Measurements from ENCODE around the gene PAFAH2.

PAFAH2 gene

GRCh38 chr1:26031196-26031595 lies 33.3 kb upstream of the PAFAH2 start:
- peaks cover 9% of the 10 kb centered on the region for H3K4me1 ChIP-seq (ENCODE audit: control insufficient read depth, insufficient read depth, low read length)
- H3K9me3 ChIP-seq (ENCODE audit: control insufficient read depth, low read length) = no peaks in the 10 kb centered on the region
- 82 to 86% methylated on average over 4 of the region's 4 CpGs for WGBS, 2 experiments
- no peak overlapping the region for H3K27ac ChIP-seq (ENCODE audit: insufficient read depth, low read depth, low read length, poor library complexity, severe bottlenecking)
- H3K27me3 ChIP-seq (ENCODE audit: control insufficient read depth, insufficient read depth, low read length, poor library complexity, severe bottlenecking) = peaks cover 21% of the 10 kb centered on the region
- H3K36me3 ChIP-seq (ENCODE audit: control insufficient read depth, insufficient read depth, low read length) = no peaks in the 10 kb centered on the region
- no peak overlapping the region for H3K4me3 ChIP-seq (ENCODE audit: insufficient read depth, low read depth, low read length)

DNA sequence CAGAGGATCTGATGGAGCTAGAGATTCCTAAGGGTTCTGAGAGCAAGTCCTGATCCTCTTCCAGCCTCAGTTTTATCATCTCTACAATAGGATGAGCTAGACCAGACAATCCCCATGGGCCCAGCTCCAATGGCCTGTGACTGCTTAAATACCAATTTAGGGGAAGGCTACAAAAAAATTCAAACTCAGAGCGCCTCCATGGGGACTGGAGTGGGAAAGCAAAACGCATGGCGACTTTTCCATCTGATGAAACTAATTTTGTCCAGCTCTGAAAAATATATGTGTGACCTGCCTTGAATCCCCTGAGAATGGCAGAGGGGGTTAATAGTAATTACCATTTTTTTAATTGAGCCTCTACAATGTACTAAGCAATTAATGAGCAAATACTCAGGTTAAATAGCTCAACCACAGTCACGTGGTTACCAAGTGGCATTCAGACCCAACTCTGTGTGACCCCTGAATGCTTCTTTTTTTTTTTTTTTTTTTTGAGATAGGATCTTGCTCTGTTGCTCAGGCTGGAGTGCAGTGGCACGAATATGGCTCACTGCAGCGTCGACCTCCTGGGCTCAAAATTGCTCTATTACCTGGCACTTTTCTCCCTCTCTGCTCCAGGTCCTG lies 32.1 kb upstream of the PAFAH2 start:
- Histone ChIP-seq H3K27ac (ENCODE audit: insufficient read depth, low read depth, low read length, poor library complexity, severe bottlenecking) (no peak overlapping the region), H3K4me3 (ENCODE audit: insufficient read depth, low read depth, low read length) (no peak overlapping the region), H3K4me1 (ENCODE audit: control insufficient read depth, insufficient read depth, low read length) (peaks cover 7% of the 10 kb centered on the region), H3K27me3 (ENCODE audit: control insufficient read depth, insufficient read depth, low read length, poor library complexity, severe bottlenecking) (peaks cover 16% of the 10 kb centered on the region), H3K9me3 (ENCODE audit: control insufficient read depth, low read length) (no peaks in the 10 kb centered on the region), H3K36me3 (ENCODE audit: control insufficient read depth, insufficient read depth, low read length) (no peaks in the 10 kb centered on the region)
- WGBS, 2 experiments = 84 to 86% methylated on average over 7 of the region's 7 CpGs

GRCh38 chr1:26029054-26029863 lies 31.4 kb upstream of the PAFAH2 start:
- Histone ChIP-seq H3K4me3 (ENCODE audit: insufficient read depth, low read depth, low read length) (no peak overlapping the region), H3K36me3 (ENCODE audit: control insufficient read depth, insufficient read depth, low read length) (no peaks in the 10 kb centered on the region), H3K27me3 (ENCODE audit: control insufficient read depth, insufficient read depth, low read length, poor library complexity, severe bottlenecking) (peaks cover 9% of the 10 kb centered on the region), H3K4me1 (ENCODE audit: control insufficient read depth, insufficient read depth, low read length) (peaks cover under 1% of the 10 kb centered on the region), H3K9me3 (ENCODE audit: control insufficient read depth, low read length) (no peaks in the 10 kb centered on the region), H3K27ac (ENCODE audit: insufficient read depth, low read depth, low read length, poor library complexity, severe bottlenecking) (no peak overlapping the region)
- WGBS, 2 experiments = 85 to 88% methylated on average over 15 of the region's 15 CpGs

- no peaks in the 10 kb centered on the region for H3K9me3 ChIP-seq (ENCODE audit: control insufficient read depth, low read length)
- H3K36me3 ChIP-seq (ENCODE audit: control insufficient read depth, insufficient read depth, low read length) = no peaks in the 10 kb centered on the region
- H3K27me3 ChIP-seq (ENCODE audit: control insufficient read depth, insufficient read depth, low read length, poor library complexity, severe bottlenecking) = peaks cover 2% of the 10 kb centered on the region
- no peaks in the 10 kb centered on the region for H3K4me1 ChIP-seq (ENCODE audit: control insufficient read depth, insufficient read depth, low read length)
- no peak overlapping the region for H3K4me3 ChIP-seq (ENCODE audit: insufficient read depth, low read depth, low read length)
- 88 to 89% methylated on average over 8 of the region's 8 CpGs for WGBS, 2 experiments
- no peak overlapping the region for H3K27ac ChIP-seq (ENCODE audit: insufficient read depth, low read depth, low read length, poor library complexity, severe bottlenecking)
Measured at GRCh38 chr1:26028490-26028980, 30.7 kb upstream of the PAFAH2 start.

DNA sequence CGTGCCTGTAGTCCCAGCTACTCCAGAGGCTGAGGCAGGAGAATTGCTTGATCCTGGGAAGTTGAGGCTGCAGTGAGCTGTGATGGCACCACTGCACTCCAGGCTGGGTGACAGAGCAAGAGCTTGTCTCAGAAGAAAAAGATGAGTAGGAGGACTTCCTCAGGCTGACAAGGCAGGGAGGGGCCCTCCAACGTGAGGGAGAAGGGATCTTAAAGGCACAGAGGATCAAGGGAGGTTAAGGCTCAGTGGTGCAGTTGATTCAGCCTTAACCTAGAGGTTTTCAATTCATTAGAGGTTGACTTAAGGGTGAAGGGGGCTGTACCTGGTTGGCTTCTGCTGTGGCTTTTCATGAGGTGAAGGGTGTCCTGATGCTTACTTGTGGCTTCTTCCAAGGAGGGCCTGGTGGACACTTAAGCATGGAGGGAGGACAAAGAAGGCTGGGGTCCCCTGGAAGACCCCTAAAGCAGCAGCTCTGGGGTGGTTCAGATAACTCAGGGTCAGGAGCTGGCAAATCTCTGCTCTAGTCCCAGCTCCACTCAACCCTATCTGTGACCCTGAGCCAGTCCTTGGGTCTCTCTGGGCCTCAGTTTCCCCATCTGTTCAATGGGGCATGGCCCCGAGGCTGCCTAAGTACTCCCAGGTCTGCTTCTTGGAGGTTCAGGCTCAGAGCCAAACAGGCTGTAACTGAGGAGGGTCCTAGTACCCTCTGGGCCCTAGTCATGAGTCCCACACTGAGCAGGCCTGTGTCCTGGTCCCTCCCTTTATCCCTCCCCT lies 30.0 kb upstream of the PAFAH2 start:
- Histone ChIP-seq H3K9me3 (ENCODE audit: control insufficient read depth, low read length) (no peaks in the 10 kb centered on the region), H3K27me3 (ENCODE audit: control insufficient read depth, insufficient read depth, low read length, poor library complexity, severe bottlenecking) (no peaks in the 10 kb centered on the region)
- WGBS, 2 experiments = 54 to 56% methylated on average over 3 of the region's 3 CpGs

GRCh38 chr1:26025517-26025916 lies 27.7 kb upstream of the PAFAH2 start:
- Histone ChIP-seq H3K4me3 (ENCODE audit: insufficient read depth, low read depth, low read length) (no peak overlapping the region), H3K27ac (ENCODE audit: insufficient read depth, low read depth, low read length, poor library complexity, severe bottlenecking) (no peak overlapping the region), H3K36me3 (ENCODE audit: control insufficient read depth, insufficient read depth, low read length) (no peaks in the 10 kb centered on the region), H3K9me3 (ENCODE audit: control insufficient read depth, low read length) (no peaks in the 10 kb centered on the region), H3K27me3 (ENCODE audit: control insufficient read depth, insufficient read depth, low read length, poor library complexity, severe bottlenecking) (no peaks in the 10 kb centered on the region), H3K4me1 (ENCODE audit: control insufficient read depth, insufficient read depth, low read length) (peaks cover 13% of the 10 kb centered on the region)
- WGBS, 2 experiments = 89 to 94% methylated on average over 5 of the region's 5 CpGs

More for the DNA sequence above, 30.0 kb upstream of the PAFAH2 start:
- Histone ChIP-seq H3K27ac (ENCODE audit: insufficient read depth, low read depth, low read length, poor library complexity, severe bottlenecking) (no peak overlapping the region), H3K36me3 (ENCODE audit: control insufficient read depth, insufficient read depth, low read length) (no peaks in the 10 kb centered on the region), H3K4me1 (ENCODE audit: control insufficient read depth, insufficient read depth, low read length) (peaks cover 5% of the 10 kb centered on the region), H3K4me3 (ENCODE audit: insufficient read depth, low read depth, low read length) (no peak overlapping the region)

GRCh38 chr1:26025060-26025459 lies 27.2 kb upstream of the PAFAH2 start:
- H3K4me1 ChIP-seq (ENCODE audit: control insufficient read depth, insufficient read depth, low read length) = peaks cover 13% of the 10 kb centered on the region
- WGBS, 2 experiments = 95 to 97% methylated on average over 5 of the region's 5 CpGs
- H3K9me3 ChIP-seq (ENCODE audit: control insufficient read depth, low read length) = no peaks in the 10 kb centered on the region
- no peak overlapping the region for H3K27ac ChIP-seq (ENCODE audit: insufficient read depth, low read depth, low read length, poor library complexity, severe bottlenecking)
- no peaks in the 10 kb centered on the region for H3K27me3 ChIP-seq (ENCODE audit: control insufficient read depth, insufficient read depth, low read length, poor library complexity, severe bottlenecking)
- no peaks in the 10 kb centered on the region for H3K36me3 ChIP-seq (ENCODE audit: control insufficient read depth, insufficient read depth, low read length)
- no peak overlapping the region for H3K4me3 ChIP-seq (ENCODE audit: insufficient read depth, low read depth, low read length)

GRCh38 chr1:26023826-26024225 lies 26.0 kb upstream of the PAFAH2 start:
- WGBS, 2 experiments = 94% methylated on average over 5 of the region's 5 CpGs
- Histone ChIP-seq H3K27ac (ENCODE audit: insufficient read depth, low read depth, low read length, poor library complexity, severe bottlenecking) (no peak overlapping the region), H3K36me3 (ENCODE audit: control insufficient read depth, insufficient read depth, low read length) (no peaks in the 10 kb centered on the region), H3K4me3 (ENCODE audit: insufficient read depth, low read depth, low read length) (no peak overlapping the region), H3K9me3 (ENCODE audit: control insufficient read depth, low read length) (no peaks in the 10 kb centered on the region), H3K27me3 (ENCODE audit: control insufficient read depth, insufficient read depth, low read length, poor library complexity, severe bottlenecking) (no peaks in the 10 kb centered on the region), H3K4me1 (ENCODE audit: control insufficient read depth, insufficient read depth, low read length) (peaks cover 14% of the 10 kb centered on the region)

GRCh38 chr1:26023009-26023408 lies 25.1 kb upstream of the PAFAH2 start:
- no peaks in the 10 kb centered on the region for H3K36me3 ChIP-seq (ENCODE audit: control insufficient read depth, insufficient read depth, low read length)
- no peaks in the 10 kb centered on the region for H3K27me3 ChIP-seq (ENCODE audit: control insufficient read depth, insufficient read depth, low read length, poor library complexity, severe bottlenecking)
- H3K4me3 ChIP-seq (ENCODE audit: insufficient read depth, low read depth, low read length) = no peak overlapping the region
- peaks cover 19% of the 10 kb centered on the region for H3K4me1 ChIP-seq (ENCODE audit: control insufficient read depth, insufficient read depth, low read length)
- 89 to 92% methylated on average over 13 of the region's 13 CpGs for WGBS, 2 experiments
- no peaks in the 10 kb centered on the region for H3K9me3 ChIP-seq (ENCODE audit: control insufficient read depth, low read length)
- no peak overlapping the region for H3K27ac ChIP-seq (ENCODE audit: insufficient read depth, low read depth, low read length, poor library complexity, severe bottlenecking)

- H3K27me3 ChIP-seq (ENCODE audit: control insufficient read depth, insufficient read depth, low read length, poor library complexity, severe bottlenecking) = no peaks in the 10 kb centered on the region
- no peak overlapping the region for H3K27ac ChIP-seq (ENCODE audit: insufficient read depth, low read depth, low read length, poor library complexity, severe bottlenecking)
- 86 to 87% methylated on average over 8 of the region's 8 CpGs for WGBS, 2 experiments
- H3K36me3 ChIP-seq (ENCODE audit: control insufficient read depth, insufficient read depth, low read length) = no peaks in the 10 kb centered on the region
- no peaks in the 10 kb centered on the region for H3K9me3 ChIP-seq (ENCODE audit: control insufficient read depth, low read length)
- H3K4me1 ChIP-seq (ENCODE audit: control insufficient read depth, insufficient read depth, low read length) = peaks cover 22% of the 10 kb centered on the region
- no peak overlapping the region for H3K4me3 ChIP-seq (ENCODE audit: insufficient read depth, low read depth, low read length)
Measured at GRCh38 chr1:26022404-26022779, 24.5 kb upstream of the PAFAH2 start.
